Dedifferentiated amniotic fluid mesenchymal stem cell (primary cell): ENCODE measurements around the gene TOMM20.
"Not testable (repeated sequence)": the region's sequence is repeated elsewhere in the genome, so short reads cannot be mapped to it uniquely, and the experiment has no call there.

Experiments used
- DNase-seq: peaks from one replicate; pipeline ENCODE4 v3.0.0-alpha.2; 2016; ENCODE audit errors: extremely low spot score

Gene TOMM20

GRCh38 chr1:235079443-235080296 is 49.0 kb downstream of the TOMM20 start:
- no peak for DNase-seq

- DNase-seq: no peak
These were observed 49.9 kb downstream of the TOMM20 start for GRCh38 chr1:235078480-235079381.

GRCh38 chr1:235077571-235078479 is 50.8 kb downstream of the TOMM20 start:
- no peak for DNase-seq

- DNase-seq: no peak
These were observed 51.5 kb downstream of the TOMM20 start for GRCh38 chr1:235077163-235077540.

GRCh38 chr1:235076504-235077162 is 52.0 kb downstream of the TOMM20 start:
- DNase-seq: no peak

- no peak for DNase-seq
These were observed 52.8 kb downstream of the TOMM20 start for GRCh38 chr1:235075777-235076308.

- peak; percentile 83 for DNase-seq
These were observed 53.4 kb downstream of the TOMM20 start for GRCh38 chr1:235075048-235075776.

- peak; percentile 49 for DNase-seq
These were observed 54.1 kb downstream of the TOMM20 start for GRCh38 chr1:235074523-235075047.

GRCh38 chr1:235073968-235074522 is 54.6 kb downstream of the TOMM20 start:
- no peak for DNase-seq

GRCh38 chr1:235073331-235073967 is 55.2 kb downstream of the TOMM20 start:
- no peak for DNase-seq

- DNase-seq: not testable (repeated sequence)
These were observed 56.1 kb downstream of the TOMM20 start for GRCh38 chr1:235072577-235072976.

- no peak for DNase-seq
These were observed 56.5 kb downstream of the TOMM20 start for GRCh38 chr1:235072096-235072495.

GRCh38 chr1:235070819-235071218 is 57.8 kb downstream of the TOMM20 start:
- no peak for DNase-seq

GRCh38 chr1:235069577-235070563 is 58.8 kb downstream of the TOMM20 start:
- no peak for DNase-seq

- no peak for DNase-seq
These were observed 59.5 kb downstream of the TOMM20 start for GRCh38 chr1:235069176-235069575.

GRCh38 chr1:235068158-235069121 is 60.2 kb downstream of the TOMM20 start:
- DNase-seq: no peak
